GM23248 (cell line): ENCODE results near the gene EMID1. TPM values are rescaled to one million over a fixed set of nuclear protein-coding genes. Genes with fewer than 3 reads are reported as not detected.

ENCODE experiments used
- DNase-seq: peaks from one replicate; pipeline ENCODE4 v3.0.0-alpha.2; 2015
- H2AFZ ChIP-seq: fragments of 200-600 bp; sonication (generic); 2 replicates; pipeline ENCODE4 v1.6.1; 2016; ENCODE audit warnings: antibody characterized with exemption
- H3F3A ChIP-seq: fragments of 200-600 bp; sonication (generic); 2 replicates; pipeline ENCODE4 v1.6.1; 2016; ENCODE audit warnings: mild to moderate bottlenecking, antibody characterized with exemption, mixed run types; ENCODE audit not compliant: insufficient read depth
- H3K27ac ChIP-seq: fragments of 200-600 bp; sonication (generic); 2 replicates; pipeline ENCODE4 v1.5.1; 2016; ENCODE audit warnings: mild to moderate bottlenecking
- H3K27me3 ChIP-seq: fragments of 200-600 bp; sonication (generic); replicated peaks from 2 replicates; pipeline ENCODE4 v1.6.1; 2016; ENCODE audit warnings: mild to moderate bottlenecking; ENCODE audit not compliant: insufficient read depth
- H3K36me3 ChIP-seq: fragments of 200-600 bp; sonication (generic); 2 replicates; pipeline ENCODE4 v1.6.1; 2016; ENCODE audit warnings: low read depth, mild to moderate bottlenecking
- H3K4me1 ChIP-seq: fragments of 200-600 bp; sonication (generic); 2 replicates; pipeline ENCODE4 v1.6.1; 2016; ENCODE audit warnings: mild to moderate bottlenecking; ENCODE audit not compliant: insufficient read depth
- H3K4me2 ChIP-seq: fragments of 200-600 bp; sonication (generic); one replicate; pipeline ENCODE4 v1.6.1; 2016; ENCODE audit warnings: mild to moderate bottlenecking; ENCODE audit not compliant: unreplicated experiment
- H3K4me3 ChIP-seq: fragments of 200-600 bp; sonication (generic); 2 replicates; pipeline ENCODE4 v1.5.1; 2016; ENCODE audit warnings: mild to moderate bottlenecking
- H3K79me2 ChIP-seq: fragments of 200-600 bp; sonication (generic); 2 replicates; pipeline ENCODE4 v1.6.1; 2016; ENCODE audit warnings: mild to moderate bottlenecking; ENCODE audit not compliant: insufficient read depth
- H3K9ac ChIP-seq: fragments of 200-600 bp; sonication (generic); 2 replicates; pipeline ENCODE4 v1.6.1; 2016; ENCODE audit warnings: mild to moderate bottlenecking
- H3K9me2 ChIP-seq: fragments of 200-600 bp; sonication (generic); 2 replicates; pipeline ENCODE4 v1.6.1; 2016; ENCODE audit warnings: mixed run types, mild to moderate bottlenecking, moderate library complexity; ENCODE audit not compliant: insufficient read depth
- H3K9me3 ChIP-seq: fragments of 200-600 bp; sonication (generic); one replicate; pipeline ENCODE4 v1.6.1; 2017; ENCODE audit warnings: low read depth
- H4K20me1 ChIP-seq: fragments of 200-600 bp; sonication (generic); 2 replicates; pipeline ENCODE4 v1.6.0; 2016; ENCODE audit not compliant: insufficient read depth
- EZH2 ChIP-seq: fragments of 200-600 bp; sonication (generic); IDR thresholded peaks from 2 replicates; pipeline ENCODE4 v1.6.1; 2018; ENCODE audit warnings: antibody characterized with exemption, mild to moderate bottlenecking; ENCODE audit not compliant: insufficient read depth, poor library complexity, severe bottlenecking
- EZH2phosphoT487 ChIP-seq: fragments of 200-600 bp; sonication (generic); IDR thresholded peaks from 2 replicates; pipeline ENCODE4 v1.6.1; 2018; ENCODE audit warnings: antibody characterized with exemption, moderate library complexity, mild to moderate bottlenecking, low read depth; ENCODE audit not compliant: insufficient read depth
- WGBS, 2 experiments: methylation state at CpG; one replicate each; pipeline ENCODE4 v1.1.6; 2015 to 2017; ENCODE audit warnings: low lambda C conversion rate in 2 of 2, low coverage in 1 of 2; ENCODE audit errors: missing lambda C conversion rate in 2 of 2; 5-methylcytosine and 5-hydroxymethylcytosine counted together
- in situ Hi-C: fragments of 300-500 bp; cut with MboI; formaldehyde crosslinking; loops from 2 replicates; pipeline ENCODE4 v1.15.0; 2020
- polyA plus RNA-seq: library from polyadenylated mRNA; unstranded; fragments of >200 nt; fragmentation: Nextera tagmentation; extraction: Ambion mirVana; gene quantifications from 2 replicates; pipeline ENCODE4 v1.2.1, GENCODE V29; 2016
- total RNA-seq: library from RNA; depleted of rRNA; stranded (reverse); fragments of >200 nt; shearing (Covaris generic); gene quantifications from 2 replicates; pipeline ENCODE4 v1.2.3, GENCODE V29; 2014

EMID1 gene
- total and polyA plus RNA-seq, 2 experiments from 2014 or later, result not detected

- Histone ChIP-seq H3K4me3 (peak within 1 kb of the TSS; percentile 99), H3K4me2 (peak within 1 kb of the TSS; percentile 95), H3K9ac (peak within 1 kb of the TSS; percentile 100), H3K9me2 (no peaks in the 10 kb centered on the region), H3K36me3 (peaks cover 11% of the 10 kb centered on the region), H3K27ac (peak within 1 kb of the TSS; percentile 98), H3K27me3 (no peaks in the 10 kb centered on the region), H3K79me2 (peaks cover 66% of the 10 kb centered on the region), H3K9me3 (no peaks in the 10 kb centered on the region), H3F3A (peaks cover 13% of the 10 kb centered on the region), H2AFZ (peak within 1 kb of the TSS; percentile 95), H4K20me1 (peaks cover 38% of the 10 kb centered on the region; the same call in 1 of the 2 replicates), H3K4me1 (peaks cover 35% of the 10 kb centered on the region)
- WGBS, 2 experiments, result 1% methylated on average over 38 to 67 of the region's 67 CpGs
- DNase-seq, result peak; percentile 99
- in situ Hi-C loops, result no loop called here
- TF ChIP-seq EZH2phosphoT487 (no peak), EZH2 (no peak)
These were observed 62.3 kb downstream of the EMID1 start, which contains the start of the genes EWSR1 and RHBDD3 for GRCh38 chr22:29267858-29268510. TSS of gene EWSR1 (plus strand) at chr22:29268268. CDS start at chr22:29268337, 69 bp downstream. TSS of gene RHBDD3 (minus strand) at chr22:29267981. CDS start at chr22:29265626, 2,355 bp downstream.

- Histone ChIP-seq H2AFZ (peak overlapping the region; percentile 95; the same call in 1 of the 2 replicates), H4K20me1 (peaks cover 42% of the 10 kb centered on the region; the same call in 1 of the 2 replicates)
- WGBS, 2 experiments, result 2 to 3% methylated on average over 39 to 50 of the region's 51 CpGs
These were observed 63.0 kb downstream of the EMID1 start for GRCh38 chr22:29268511-29269229.

GRCh38 chr22:29269230-29269604, 63.5 kb downstream of the EMID1 start:
- TF ChIP-seq EZH2 (no peak), EZH2phosphoT487 (no peak)
- Histone ChIP-seq H3K9me2 (no peaks in the 10 kb centered on the region), H3K79me2 (peaks cover 78% of the 10 kb centered on the region), H3K27me3 (no peaks in the 10 kb centered on the region), H3K27ac (peak overlapping the region; percentile 98), H3K9me3 (no peaks in the 10 kb centered on the region), H3K9ac (peak overlapping the region; percentile 100), H4K20me1 (peaks cover 48% of the 10 kb centered on the region; the same call in 1 of the 2 replicates), H3K4me2 (peak overlapping the region; percentile 95), H3K4me3 (peak overlapping the region; percentile 99), H3F3A (peaks cover 18% of the 10 kb centered on the region), H2AFZ (no peak overlapping the region), H3K36me3 (peaks cover 21% of the 10 kb centered on the region), H3K4me1 (peaks cover 35% of the 10 kb centered on the region)
- in situ Hi-C loops, result no loop called here
- 1 to 2% methylated on average over 14 of the region's 14 CpGs for WGBS, 2 experiments
- DNase-seq, result peak; percentile 46

More at GRCh38 chr22:29268511-29269229, 63.0 kb downstream of the EMID1 start:
- Histone ChIP-seq H3K4me1 (peaks cover 35% of the 10 kb centered on the region), H3K79me2 (peaks cover 73% of the 10 kb centered on the region), H3F3A (peaks cover 18% of the 10 kb centered on the region), H3K4me2 (peak overlapping the region; percentile 95), H3K36me3 (peaks cover 17% of the 10 kb centered on the region), H3K27me3 (no peaks in the 10 kb centered on the region), H3K9me3 (no peaks in the 10 kb centered on the region), H3K4me3 (peak overlapping the region; percentile 99), H3K9ac (peak overlapping the region; percentile 100), H3K9me2 (no peaks in the 10 kb centered on the region), H3K27ac (peak overlapping the region; percentile 98)
- TF ChIP-seq EZH2phosphoT487 (no peak), EZH2 (no peak)
- DNase-seq, result peak; percentile 86
- in situ Hi-C loops, result no loop called here

GRCh38 chr22:29269731-29270474, 64.2 kb downstream of the EMID1 start:
- WGBS, 2 experiments, result 9 to 10% methylated on average over 13 of the region's 13 CpGs
- Histone ChIP-seq H3K4me2 (peak overlapping the region; percentile 95), H3K79me2 (peaks cover 85% of the 10 kb centered on the region), H3K36me3 (peaks cover 28% of the 10 kb centered on the region), H3K9ac (peak overlapping the region; percentile 100), H3K4me1 (peaks cover 35% of the 10 kb centered on the region), H3K9me3 (no peaks in the 10 kb centered on the region), H3K9me2 (no peaks in the 10 kb centered on the region), H3F3A (peaks cover 21% of the 10 kb centered on the region), H2AFZ (no peak overlapping the region), H4K20me1 (peaks cover 50% of the 10 kb centered on the region; the same call in 1 of the 2 replicates), H3K27me3 (no peaks in the 10 kb centered on the region), H3K4me3 (peak overlapping the region; percentile 99), H3K27ac (peak overlapping the region; percentile 98)
- TF ChIP-seq EZH2phosphoT487 (no peak), EZH2 (no peak)
- DNase-seq, result peak; percentile 38
- in situ Hi-C loops, result no loop called here
